ENCODE data around the gene RRP1. TPM values are rescaled to one million over a fixed set of nuclear protein-coding genes. Genes with fewer than 3 reads are reported as not detected.
A peak's percentile ranks its signal among the peaks of the same experiment; 100 is the strongest.

The RRP1 gene
- total RNA-seq, 3 donors from 2014 or later = 15.9 to 16.3 (median 16.3) TPM

GRCh38 chr21:43786807-43787440, 2.5 kb upstream of the RRP1 start:
- Histone ChIP-seq H3K36me3 (ENCODE audit: low read depth) (no peaks in the 10 kb centered on the region), H3K4me3 (no peak overlapping the region), H3K4me1 (ENCODE audit: low read depth) (peaks cover 13% of the 10 kb centered on the region), H3K9me3 (no peaks in the 10 kb centered on the region)
- TF ChIP-seq CTCF (IDR thresholded peaks at IDR 0.05) = no peak
- intact Hi-C loops (cut with DNase I, micrococcal nuclease) = no loop called here
- no peak for ATAC-seq
- no peak for DNase-seq

- no peaks in the 10 kb centered on the region for H3K9me3 ChIP-seq
- peak overlapping the region; percentile 53 for H3K4me3 ChIP-seq
- H3K4me1 ChIP-seq (ENCODE audit: low read depth) = peaks cover 13% of the 10 kb centered on the region
- ATAC-seq (no peak), DNase-seq (no peak)
- intact Hi-C loops (cut with DNase I, micrococcal nuclease) = no loop called here
- no peak for TF ChIP-seq CTCF (IDR thresholded peaks at IDR 0.05)
- H3K36me3 ChIP-seq (ENCODE audit: low read depth) = no peaks in the 10 kb centered on the region
Observed at GRCh38 chr21:43790010-43790524, 690 bp downstream of the RRP1 start.

- H3K9me3 ChIP-seq = no peaks in the 10 kb centered on the region
- peaks cover 13% of the 10 kb centered on the region for H3K4me1 ChIP-seq (ENCODE audit: low read depth)
- DNase-seq (no peak), ATAC-seq (no peak)
- no peak overlapping the region for H3K4me3 ChIP-seq
- TF ChIP-seq CTCF (IDR thresholded peaks at IDR 0.05) = no peak
- peaks cover 7% of the 10 kb centered on the region for H3K36me3 ChIP-seq (ENCODE audit: low read depth)
- intact Hi-C loops (cut with DNase I, micrococcal nuclease) = no loop called here
Observed at GRCh38 chr21:43792406-43792805, 3.0 kb downstream of the RRP1 start.

GRCh38 chr21:43793243-43793642, 3.9 kb downstream of the RRP1 start:
- H3K36me3 ChIP-seq (ENCODE audit: low read depth) = peaks cover 16% of the 10 kb centered on the region
- ATAC-seq = no peak

GRCh38 chr21:43794311-43794710, 4.9 kb downstream of the RRP1 start:
- no peak overlapping the region for H3K4me3 ChIP-seq
- no peak for TF ChIP-seq CTCF (IDR thresholded peaks at IDR 0.05)
- DNase-seq = no peak
- peaks cover 18% of the 10 kb centered on the region for H3K36me3 ChIP-seq (ENCODE audit: low read depth)
- intact Hi-C loops (cut with DNase I, micrococcal nuclease) = no loop called here
- no peak for ATAC-seq
- H3K4me1 ChIP-seq (ENCODE audit: low read depth) = peaks cover 13% of the 10 kb centered on the region
- no peaks in the 10 kb centered on the region for H3K9me3 ChIP-seq

More at GRCh38 chr21:43793243-43793642, 3.9 kb downstream of the RRP1 start:
- Histone ChIP-seq H3K4me3 (no peak overlapping the region), H3K9me3 (no peaks in the 10 kb centered on the region), H3K4me1 (ENCODE audit: low read depth) (peaks cover 13% of the 10 kb centered on the region)
- no peak for TF ChIP-seq CTCF (IDR thresholded peaks at IDR 0.05)
- intact Hi-C loops (cut with DNase I, micrococcal nuclease) = no loop called here
- DNase-seq = no peak

Measured in mucosa of descending colon (tissue), 3 donors.